ENCODE measurements around the gene KRT72. TPM values are rescaled to one million over a fixed set of nuclear protein-coding genes. Genes with fewer than 3 reads are reported as not detected.

KRT72 gene
- total RNA-seq, 1 donor from 2014 or later, result not detected

DNA sequence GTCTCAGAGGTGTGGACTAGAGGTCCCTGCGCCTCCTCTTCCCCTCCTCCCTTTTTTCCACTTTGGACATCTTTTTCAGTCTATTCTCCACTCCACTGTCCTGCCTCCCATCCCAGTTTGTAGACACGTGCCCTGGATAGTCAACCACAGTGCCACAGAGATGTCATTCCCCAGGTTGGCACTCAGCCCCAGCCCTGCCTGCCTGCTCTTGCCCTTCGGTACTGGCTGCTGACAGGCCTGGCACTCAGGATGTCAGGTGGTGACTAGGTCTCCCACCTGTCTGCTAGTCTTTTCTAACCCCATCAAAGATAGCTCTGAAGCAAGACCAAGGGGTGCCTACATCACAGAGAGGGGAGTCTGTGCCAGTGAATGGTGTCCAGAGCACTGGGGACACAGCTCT, 64.2 kb downstream of the KRT72 start:
- no peaks in the 10 kb centered on the region for H3K9me3 Mint-ChIP-seq (ENCODE audit: unreplicated experiment)
- H3K27me3 Mint-ChIP-seq (ENCODE audit: unreplicated experiment), result peaks cover 15% of the 10 kb centered on the region
- H3K4me3 Mint-ChIP-seq (ENCODE audit: unreplicated experiment), result no peak overlapping the region
- no peak for TF ChIP-seq CTCF (IDR thresholded peaks at IDR 0.05)
- no peak for DNase-seq (ENCODE audit: extremely low spot score, unreplicated experiment)
- no peaks in the 10 kb centered on the region for H3K36me3 Mint-ChIP-seq (ENCODE audit: unreplicated experiment)
- peaks cover 7% of the 10 kb centered on the region for H3K4me1 Mint-ChIP-seq (ENCODE audit: unreplicated experiment)
- no peak overlapping the region for H3K27ac Mint-ChIP-seq (ENCODE audit: unreplicated experiment)

Other genes with a start within 250 kb of the KRT72 start
- not detected in 2 replicates for gene KRT85, start 234.0 kb downstream of the KRT72 start, total RNA-seq
- gene KRT84, start 215.8 kb downstream of the KRT72 start, total RNA-seq, result not detected in 2 replicates
- gene KRT82, start 195.1 kb downstream of the KRT72 start, total RNA-seq, result not detected in 2 replicates
- gene KRT75, start 167.1 kb downstream of the KRT72 start, total RNA-seq, result not detected in 2 replicates
- not detected in 2 replicates for gene KRT6B, start 149.3 kb downstream of the KRT72 start, total RNA-seq
- gene KRT6C, start 127.7 kb downstream of the KRT72 start, total RNA-seq, result not detected in 2 replicates
- gene KRT6A, start 108.2 kb downstream of the KRT72 start, total RNA-seq, result not detected in 2 replicates
- not detected in 2 replicates for gene KRT5, start 81.1 kb downstream of the KRT72 start, total RNA-seq
- not detected in 2 replicates for gene KRT71, start 48.3 kb downstream of the KRT72 start, total RNA-seq
- gene KRT74, start 27.6 kb downstream of the KRT72 start, total RNA-seq, result not detected in 2 replicates
- not detected in 2 replicates for gene KRT73, start 17.1 kb upstream of the KRT72 start, total RNA-seq
- not detected in 2 replicates for gene KRT2, start 50.7 kb upstream of the KRT72 start, total RNA-seq
- not detected in 2 replicates for gene KRT1, start 78.9 kb upstream of the KRT72 start, total RNA-seq
- not detected in 2 replicates for gene KRT77, start 102.1 kb upstream of the KRT72 start, total RNA-seq
- not detected in 2 replicates for gene KRT76, start 175.9 kb upstream of the KRT72 start, total RNA-seq
- gene KRT3, start 194.7 kb upstream of the KRT72 start, total RNA-seq, result not detected in 2 replicates
- gene KRT4, start 212.7 kb upstream of the KRT72 start, total RNA-seq, result not detected in 2 replicates
- gene KRT79, start 232.8 kb upstream of the KRT72 start, total RNA-seq, result not detected in 2 replicates
- gene KRT78, start 247.5 kb upstream of the KRT72 start, total RNA-seq, result not detected in 2 replicates

Measured in osteocyte (in vitro differentiated cells).